Liver (tissue), 3 donors: ENCODE measurements around the gene C10orf95.

Source experiments
- FOXA1 ChIP-seq: IDR thresholded peaks from 2 replicates; pipeline ENCODE4 v1.6.1; 2016; ENCODE audit warnings: antibody characterized with exemption
- GABPA ChIP-seq, 2 donors: IDR thresholded peaks in 1 of 2; conservative IDR thresholded peaks in 1 of 2; 2 replicates each; pipeline ENCODE4 v1.6.1; 2016; ENCODE audit warnings: antibody characterized with exemption in 2 of 2, mild to moderate bottlenecking in 1 of 2, moderate library complexity in 1 of 2
- JUND ChIP-seq, 2 donors: IDR thresholded peaks; 2 replicates each; pipeline ENCODE4 v1.6.1; 2016; ENCODE audit warnings: antibody characterized with exemption in 2 of 2
- RAD21 ChIP-seq, 2 donors: IDR thresholded peaks; 2 replicates each; pipeline ENCODE4 v1.6.1; 2016; ENCODE audit warnings: antibody characterized with exemption in 2 of 2, mild to moderate bottlenecking in 2 of 2
- RXRA ChIP-seq, 2 donors: IDR thresholded peaks; 2 replicates each; pipeline ENCODE4 v1.6.1; 2017 to 2018; ENCODE audit warnings: antibody characterized with exemption in 2 of 2, mild to moderate bottlenecking in 1 of 2
- TAF1 ChIP-seq: conservative IDR thresholded peaks from 2 replicates; pipeline ENCODE4 v1.6.1; 2016; ENCODE audit warnings: antibody characterized with exemption, mild to moderate bottlenecking
- YY1 ChIP-seq: IDR thresholded peaks from 2 replicates; pipeline ENCODE4 v1.6.1; 2016; ENCODE audit warnings: antibody characterized with exemption, mild to moderate bottlenecking
- TF ChIP-seq, protein P1 (sequence below): fragments of 150-350 bp; IDR thresholded peaks from 2 replicates; pipeline ENCODE4 v1.5.1; 2017; ENCODE audit warnings: improper control_type of control experiment, low read depth, low read length; ENCODE audit not compliant: missing input control
- TF ChIP-seq, protein P2 (sequence below): IDR thresholded peaks from 2 replicates; pipeline ENCODE4 v1.6.1; 2016; ENCODE audit warnings: antibody characterized with exemption, mild to moderate bottlenecking
- TF ChIP-seq, protein P3 (sequence below): IDR thresholded peaks from 2 replicates; pipeline ENCODE4 v1.6.1; 2016; ENCODE audit warnings: antibody characterized with exemption
- TF ChIP-seq, protein P4 (sequence below): IDR thresholded peaks from 2 replicates; pipeline ENCODE4 v1.6.1; 2016; ENCODE audit warnings: antibody characterized with exemption
- donor health status: healthy.
- donor health status: healthy.

- TF ChIP-seq TAF1: no peak
- TF ChIP-seq, protein P1, sequence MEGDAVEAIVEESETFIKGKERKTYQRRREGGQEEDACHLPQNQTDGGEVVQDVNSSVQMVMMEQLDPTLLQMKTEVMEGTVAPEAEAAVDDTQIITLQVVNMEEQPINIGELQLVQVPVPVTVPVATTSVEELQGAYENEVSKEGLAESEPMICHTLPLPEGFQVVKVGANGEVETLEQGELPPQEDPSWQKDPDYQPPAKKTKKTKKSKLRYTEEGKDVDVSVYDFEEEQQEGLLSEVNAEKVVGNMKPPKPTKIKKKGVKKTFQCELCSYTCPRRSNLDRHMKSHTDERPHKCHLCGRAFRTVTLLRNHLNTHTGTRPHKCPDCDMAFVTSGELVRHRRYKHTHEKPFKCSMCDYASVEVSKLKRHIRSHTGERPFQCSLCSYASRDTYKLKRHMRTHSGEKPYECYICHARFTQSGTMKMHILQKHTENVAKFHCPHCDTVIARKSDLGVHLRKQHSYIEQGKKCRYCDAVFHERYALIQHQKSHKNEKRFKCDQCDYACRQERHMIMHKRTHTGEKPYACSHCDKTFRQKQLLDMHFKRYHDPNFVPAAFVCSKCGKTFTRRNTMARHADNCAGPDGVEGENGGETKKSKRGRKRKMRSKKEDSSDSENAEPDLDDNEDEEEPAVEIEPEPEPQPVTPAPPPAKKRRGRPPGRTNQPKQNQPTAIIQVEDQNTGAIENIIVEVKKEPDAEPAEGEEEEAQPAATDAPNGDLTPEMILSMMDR: no peak
- no peak for TF ChIP-seq GABPA (IDR thresholded peaks at IDR 0.05 in 1 of 2, conservative IDR thresholded peaks at IDR 0.05 in 1 of 2)
- TF ChIP-seq RAD21 (IDR thresholded peaks at IDR 0.05): no peak
- TF ChIP-seq, protein P2, sequence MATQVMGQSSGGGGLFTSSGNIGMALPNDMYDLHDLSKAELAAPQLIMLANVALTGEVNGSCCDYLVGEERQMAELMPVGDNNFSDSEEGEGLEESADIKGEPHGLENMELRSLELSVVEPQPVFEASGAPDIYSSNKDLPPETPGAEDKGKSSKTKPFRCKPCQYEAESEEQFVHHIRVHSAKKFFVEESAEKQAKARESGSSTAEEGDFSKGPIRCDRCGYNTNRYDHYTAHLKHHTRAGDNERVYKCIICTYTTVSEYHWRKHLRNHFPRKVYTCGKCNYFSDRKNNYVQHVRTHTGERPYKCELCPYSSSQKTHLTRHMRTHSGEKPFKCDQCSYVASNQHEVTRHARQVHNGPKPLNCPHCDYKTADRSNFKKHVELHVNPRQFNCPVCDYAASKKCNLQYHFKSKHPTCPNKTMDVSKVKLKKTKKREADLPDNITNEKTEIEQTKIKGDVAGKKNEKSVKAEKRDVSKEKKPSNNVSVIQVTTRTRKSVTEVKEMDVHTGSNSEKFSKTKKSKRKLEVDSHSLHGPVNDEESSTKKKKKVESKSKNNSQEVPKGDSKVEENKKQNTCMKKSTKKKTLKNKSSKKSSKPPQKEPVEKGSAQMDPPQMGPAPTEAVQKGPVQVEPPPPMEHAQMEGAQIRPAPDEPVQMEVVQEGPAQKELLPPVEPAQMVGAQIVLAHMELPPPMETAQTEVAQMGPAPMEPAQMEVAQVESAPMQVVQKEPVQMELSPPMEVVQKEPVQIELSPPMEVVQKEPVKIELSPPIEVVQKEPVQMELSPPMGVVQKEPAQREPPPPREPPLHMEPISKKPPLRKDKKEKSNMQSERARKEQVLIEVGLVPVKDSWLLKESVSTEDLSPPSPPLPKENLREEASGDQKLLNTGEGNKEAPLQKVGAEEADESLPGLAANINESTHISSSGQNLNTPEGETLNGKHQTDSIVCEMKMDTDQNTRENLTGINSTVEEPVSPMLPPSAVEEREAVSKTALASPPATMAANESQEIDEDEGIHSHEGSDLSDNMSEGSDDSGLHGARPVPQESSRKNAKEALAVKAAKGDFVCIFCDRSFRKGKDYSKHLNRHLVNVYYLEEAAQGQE: no peak
- no peak for TF ChIP-seq RXRA (IDR thresholded peaks at IDR 0.05)
- no peak for TF ChIP-seq YY1
- TF ChIP-seq, protein P3, sequence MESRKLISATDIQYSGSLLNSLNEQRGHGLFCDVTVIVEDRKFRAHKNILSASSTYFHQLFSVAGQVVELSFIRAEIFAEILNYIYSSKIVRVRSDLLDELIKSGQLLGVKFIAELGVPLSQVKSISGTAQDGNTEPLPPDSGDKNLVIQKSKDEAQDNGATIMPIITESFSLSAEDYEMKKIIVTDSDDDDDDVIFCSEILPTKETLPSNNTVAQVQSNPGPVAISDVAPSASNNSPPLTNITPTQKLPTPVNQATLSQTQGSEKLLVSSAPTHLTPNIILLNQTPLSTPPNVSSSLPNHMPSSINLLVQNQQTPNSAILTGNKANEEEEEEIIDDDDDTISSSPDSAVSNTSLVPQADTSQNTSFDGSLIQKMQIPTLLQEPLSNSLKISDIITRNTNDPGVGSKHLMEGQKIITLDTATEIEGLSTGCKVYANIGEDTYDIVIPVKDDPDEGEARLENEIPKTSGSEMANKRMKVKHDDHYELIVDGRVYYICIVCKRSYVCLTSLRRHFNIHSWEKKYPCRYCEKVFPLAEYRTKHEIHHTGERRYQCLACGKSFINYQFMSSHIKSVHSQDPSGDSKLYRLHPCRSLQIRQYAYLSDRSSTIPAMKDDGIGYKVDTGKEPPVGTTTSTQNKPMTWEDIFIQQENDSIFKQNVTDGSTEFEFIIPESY: no peak
- no peak for TF ChIP-seq JUND (IDR thresholded peaks at IDR 0.05)
- no peak for TF ChIP-seq FOXA1
- TF ChIP-seq, protein P4, sequence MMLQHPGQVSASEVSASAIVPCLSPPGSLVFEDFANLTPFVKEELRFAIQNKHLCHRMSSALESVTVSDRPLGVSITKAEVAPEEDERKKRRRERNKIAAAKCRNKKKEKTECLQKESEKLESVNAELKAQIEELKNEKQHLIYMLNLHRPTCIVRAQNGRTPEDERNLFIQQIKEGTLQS: no peak
Measured at GRCh38 chr10:102426803-102427287, 24.5 kb downstream of the C10orf95 start.
